ENCODE measurements around the gene FAF1. TPM values are rescaled to one million over a fixed set of nuclear protein-coding genes. Genes with fewer than 3 reads are reported as not detected.

Gene FAF1
- total and polyA plus RNA-seq, 2 donors (not counting 1 experiment from before 2014, with no cell fraction given) = 39.6 to 40.0 TPM

DNA sequence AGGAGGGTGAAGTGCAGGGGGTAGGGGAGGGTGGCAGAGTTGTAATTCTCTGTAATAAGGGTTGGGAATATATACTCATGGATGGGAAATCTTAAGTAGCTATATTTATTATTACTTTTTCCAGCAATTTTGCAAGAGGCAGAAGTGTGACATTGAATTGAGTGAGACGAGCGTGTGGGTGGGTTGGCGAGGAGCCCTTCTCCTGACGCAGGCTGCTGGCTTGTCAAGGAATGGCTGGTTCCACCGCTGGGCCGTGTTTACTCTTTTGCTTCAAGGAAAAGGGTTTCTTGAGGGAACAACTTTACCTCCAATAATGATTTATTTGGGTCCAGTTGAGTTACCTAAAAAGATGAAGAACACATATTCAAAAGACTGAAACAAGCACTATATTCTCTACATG lies 518.9 kb downstream of the FAF1 start:
- Histone ChIP-seq H3K79me2 (ENCODE audit: control insufficient read depth, insufficient read depth, low read length) (no peaks in the 10 kb centered on the region), H3K9me3 (ENCODE audit: control insufficient read depth, insufficient read depth, low read depth, low read length) (no peaks in the 10 kb centered on the region), H3K4me3 (replicated peaks in 1 of 4; ENCODE audit: control extremely low read depth in 1 of 4, insufficient read depth in 1 of 4, low read depth in 3 of 4, low read length in 4 of 4) (no peak overlapping the region), H4K20me1 (ENCODE audit: control insufficient read depth, extremely low read depth, insufficient read depth, low read length) (no peaks in the 10 kb centered on the region), H3K4me1 (ENCODE audit: control insufficient read depth, extremely low read depth, insufficient read depth, low read length) (no peaks in the 10 kb centered on the region), H3K4me2 (ENCODE audit: extremely low read depth, insufficient read depth, low read length) (no peak overlapping the region), H3K27me3 (ENCODE audit: control insufficient read depth, insufficient read depth, low read length) (no peaks in the 10 kb centered on the region), H3K36me3 (ENCODE audit: control insufficient read depth, insufficient read depth, low read length) (no peaks in the 10 kb centered on the region), H3K9ac (ENCODE audit: insufficient read depth, low read length) (no peak overlapping the region), H3K27ac (ENCODE audit: insufficient read depth, low read length) (no peak overlapping the region), H2AFZ (ENCODE audit: low read length) (no peak overlapping the region)
- no peak for DNase-seq (ENCODE audit: low read depth in 2 of 2)
- TF ChIP-seq, protein P1, sequence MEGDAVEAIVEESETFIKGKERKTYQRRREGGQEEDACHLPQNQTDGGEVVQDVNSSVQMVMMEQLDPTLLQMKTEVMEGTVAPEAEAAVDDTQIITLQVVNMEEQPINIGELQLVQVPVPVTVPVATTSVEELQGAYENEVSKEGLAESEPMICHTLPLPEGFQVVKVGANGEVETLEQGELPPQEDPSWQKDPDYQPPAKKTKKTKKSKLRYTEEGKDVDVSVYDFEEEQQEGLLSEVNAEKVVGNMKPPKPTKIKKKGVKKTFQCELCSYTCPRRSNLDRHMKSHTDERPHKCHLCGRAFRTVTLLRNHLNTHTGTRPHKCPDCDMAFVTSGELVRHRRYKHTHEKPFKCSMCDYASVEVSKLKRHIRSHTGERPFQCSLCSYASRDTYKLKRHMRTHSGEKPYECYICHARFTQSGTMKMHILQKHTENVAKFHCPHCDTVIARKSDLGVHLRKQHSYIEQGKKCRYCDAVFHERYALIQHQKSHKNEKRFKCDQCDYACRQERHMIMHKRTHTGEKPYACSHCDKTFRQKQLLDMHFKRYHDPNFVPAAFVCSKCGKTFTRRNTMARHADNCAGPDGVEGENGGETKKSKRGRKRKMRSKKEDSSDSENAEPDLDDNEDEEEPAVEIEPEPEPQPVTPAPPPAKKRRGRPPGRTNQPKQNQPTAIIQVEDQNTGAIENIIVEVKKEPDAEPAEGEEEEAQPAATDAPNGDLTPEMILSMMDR (conservative IDR thresholded peaks at IDR 0.05 in 1 of 2, IDR thresholded peaks at IDR 0.05 in 1 of 2; ENCODE audit: low read depth in 1 of 2, low read length in 2 of 2) = no peak
- TF ChIP-seq EZH2 (IDR thresholded peaks at IDR 0.05; ENCODE audit: low read length, missing control alignments) = no peak

DNA sequence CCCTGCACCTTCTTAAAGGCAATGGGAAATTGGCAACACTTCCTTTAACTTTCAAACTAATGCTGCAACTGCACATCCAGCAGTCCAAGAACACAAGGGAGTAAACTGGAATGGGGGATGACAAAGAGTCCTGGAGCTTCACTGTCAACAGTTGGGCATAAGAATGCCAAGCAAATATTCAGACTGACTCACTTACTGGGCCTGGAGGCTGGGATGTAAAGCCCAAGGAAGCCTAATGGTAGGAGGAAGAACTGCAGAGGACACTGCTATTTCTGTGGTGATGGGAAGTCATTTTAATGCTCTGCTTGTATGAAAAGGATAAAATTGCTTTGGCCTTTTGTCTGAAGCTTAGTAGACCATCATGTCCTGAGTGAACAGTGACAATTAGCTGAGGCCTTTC lies 521.1 kb downstream of the FAF1 start:
- Histone ChIP-seq H3K4me2 (ENCODE audit: extremely low read depth, insufficient read depth, low read length) (no peak overlapping the region), H3K4me3 (replicated peaks in 1 of 4; ENCODE audit: control extremely low read depth in 1 of 4, insufficient read depth in 1 of 4, low read depth in 3 of 4, low read length in 4 of 4) (no peak overlapping the region), H3K9ac (ENCODE audit: insufficient read depth, low read length) (no peak overlapping the region), H3K27ac (ENCODE audit: insufficient read depth, low read length) (no peak overlapping the region), H4K20me1 (ENCODE audit: control insufficient read depth, extremely low read depth, insufficient read depth, low read length) (no peaks in the 10 kb centered on the region), H2AFZ (ENCODE audit: low read length) (no peak overlapping the region), H3K9me3 (ENCODE audit: control insufficient read depth, insufficient read depth, low read depth, low read length) (no peaks in the 10 kb centered on the region), H3K4me1 (ENCODE audit: control insufficient read depth, extremely low read depth, insufficient read depth, low read length) (no peaks in the 10 kb centered on the region), H3K27me3 (ENCODE audit: control insufficient read depth, insufficient read depth, low read length) (no peaks in the 10 kb centered on the region), H3K79me2 (ENCODE audit: control insufficient read depth, insufficient read depth, low read length) (no peaks in the 10 kb centered on the region), H3K36me3 (ENCODE audit: control insufficient read depth, insufficient read depth, low read length) (no peaks in the 10 kb centered on the region)
- no peak for TF ChIP-seq EZH2 (IDR thresholded peaks at IDR 0.05; ENCODE audit: low read length, missing control alignments)
- TF ChIP-seq, protein P1 (conservative IDR thresholded peaks at IDR 0.05 in 1 of 2, IDR thresholded peaks at IDR 0.05 in 1 of 2; ENCODE audit: low read depth in 1 of 2, low read length in 2 of 2) = no peak
- no peak for DNase-seq (ENCODE audit: low read depth in 2 of 2)

DNA sequence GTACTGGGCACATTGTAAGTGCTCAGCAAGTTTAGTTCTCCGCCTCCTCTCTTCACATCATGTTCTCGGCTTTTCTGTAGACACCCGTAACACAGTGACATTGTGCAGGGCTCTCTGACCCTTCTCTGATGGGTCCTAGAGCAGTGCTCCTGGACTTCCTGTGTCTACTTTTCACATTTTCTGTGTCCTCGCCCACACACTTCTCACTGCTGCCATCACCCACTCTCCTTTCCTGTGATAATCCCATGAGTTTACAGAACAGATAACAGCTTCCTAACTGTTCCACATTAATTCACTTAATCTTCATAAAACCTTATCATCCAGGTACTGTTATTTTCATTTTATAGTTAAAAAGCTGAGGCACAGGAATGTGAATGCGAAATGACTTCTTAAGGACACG lies 523.6 kb downstream of the FAF1 start:
- Histone ChIP-seq H3K27ac (ENCODE audit: insufficient read depth, low read length) (no peak overlapping the region), H3K4me1 (ENCODE audit: control insufficient read depth, extremely low read depth, insufficient read depth, low read length) (no peaks in the 10 kb centered on the region), H4K20me1 (ENCODE audit: control insufficient read depth, extremely low read depth, insufficient read depth, low read length) (peaks cover 1% of the 10 kb centered on the region), H3K9me3 (ENCODE audit: control insufficient read depth, insufficient read depth, low read depth, low read length) (no peaks in the 10 kb centered on the region), H2AFZ (ENCODE audit: low read length) (no peak overlapping the region), H3K4me3 (replicated peaks in 1 of 4; ENCODE audit: control extremely low read depth in 1 of 4, insufficient read depth in 1 of 4, low read depth in 3 of 4, low read length in 4 of 4) (no peak overlapping the region), H3K79me2 (ENCODE audit: control insufficient read depth, insufficient read depth, low read length) (no peaks in the 10 kb centered on the region), H3K36me3 (ENCODE audit: control insufficient read depth, insufficient read depth, low read length) (no peaks in the 10 kb centered on the region), H3K27me3 (ENCODE audit: control insufficient read depth, insufficient read depth, low read length) (peaks cover 7% of the 10 kb centered on the region), H3K4me2 (ENCODE audit: extremely low read depth, insufficient read depth, low read length) (no peak overlapping the region), H3K9ac (ENCODE audit: insufficient read depth, low read length) (no peak overlapping the region)
- TF ChIP-seq EZH2 (IDR thresholded peaks at IDR 0.05; ENCODE audit: low read length, missing control alignments) = no peak
- TF ChIP-seq, protein P1 (conservative IDR thresholded peaks at IDR 0.05 in 1 of 2, IDR thresholded peaks at IDR 0.05 in 1 of 2; ENCODE audit: low read depth in 1 of 2, low read length in 2 of 2) = no peak
- no peak for DNase-seq (ENCODE audit: low read depth in 2 of 2)
